ENCODE measurements around the gene EIF4G3.

Gene EIF4G3

DNA sequence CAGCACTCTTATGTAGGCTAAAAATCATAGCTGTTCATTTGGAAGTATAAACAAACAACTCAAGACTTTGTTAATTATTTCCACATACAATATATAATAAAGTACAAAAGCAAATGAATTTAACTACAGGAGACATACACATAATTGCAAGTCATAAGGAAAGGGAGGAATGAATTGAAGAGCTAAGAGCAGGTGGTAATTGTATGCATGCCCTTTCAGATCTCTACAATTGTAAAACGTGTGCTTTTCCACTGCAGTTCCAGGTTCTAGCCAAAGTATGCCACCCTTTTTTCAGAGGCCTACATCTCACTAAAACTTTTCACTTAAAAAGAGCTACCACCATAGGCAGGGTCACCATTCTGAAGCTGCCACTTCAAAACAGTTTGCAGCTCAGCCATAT is 346.8 kb downstream of the EIF4G3 start:
- no peak overlapping the region for H3K4me3 ChIP-seq
- TF ChIP-seq, protein P1, sequence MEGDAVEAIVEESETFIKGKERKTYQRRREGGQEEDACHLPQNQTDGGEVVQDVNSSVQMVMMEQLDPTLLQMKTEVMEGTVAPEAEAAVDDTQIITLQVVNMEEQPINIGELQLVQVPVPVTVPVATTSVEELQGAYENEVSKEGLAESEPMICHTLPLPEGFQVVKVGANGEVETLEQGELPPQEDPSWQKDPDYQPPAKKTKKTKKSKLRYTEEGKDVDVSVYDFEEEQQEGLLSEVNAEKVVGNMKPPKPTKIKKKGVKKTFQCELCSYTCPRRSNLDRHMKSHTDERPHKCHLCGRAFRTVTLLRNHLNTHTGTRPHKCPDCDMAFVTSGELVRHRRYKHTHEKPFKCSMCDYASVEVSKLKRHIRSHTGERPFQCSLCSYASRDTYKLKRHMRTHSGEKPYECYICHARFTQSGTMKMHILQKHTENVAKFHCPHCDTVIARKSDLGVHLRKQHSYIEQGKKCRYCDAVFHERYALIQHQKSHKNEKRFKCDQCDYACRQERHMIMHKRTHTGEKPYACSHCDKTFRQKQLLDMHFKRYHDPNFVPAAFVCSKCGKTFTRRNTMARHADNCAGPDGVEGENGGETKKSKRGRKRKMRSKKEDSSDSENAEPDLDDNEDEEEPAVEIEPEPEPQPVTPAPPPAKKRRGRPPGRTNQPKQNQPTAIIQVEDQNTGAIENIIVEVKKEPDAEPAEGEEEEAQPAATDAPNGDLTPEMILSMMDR (IDR thresholded peaks at IDR 0.05): no peak
- DNase-seq (ENCODE audit: low spot score): no peak
- no peak overlapping the region for H3K27ac ChIP-seq

DNA sequence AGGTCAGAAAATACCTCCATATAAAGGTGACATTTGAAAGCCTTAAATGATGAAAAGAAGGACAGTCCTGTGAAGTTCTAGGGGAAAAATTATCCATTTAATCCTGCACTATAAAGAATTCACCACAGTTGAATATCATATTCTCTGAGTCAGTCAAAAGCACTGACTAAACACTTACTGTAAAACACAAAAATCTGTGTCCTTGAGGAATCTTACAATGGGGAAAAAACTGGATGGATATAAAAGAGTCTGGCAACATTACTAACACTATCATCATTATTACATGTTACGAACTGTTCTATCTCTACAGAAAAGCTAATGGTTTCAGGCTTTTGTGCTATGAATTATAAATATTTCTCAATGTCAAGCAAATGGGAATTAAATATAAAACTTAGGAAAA is 347.2 kb downstream of the EIF4G3 start:
- no peak overlapping the region for H3K27ac ChIP-seq
- no peak overlapping the region for H3K4me3 ChIP-seq
- DNase-seq (ENCODE audit: low spot score): no peak
- TF ChIP-seq, protein P1 (IDR thresholded peaks at IDR 0.05): no peak

DNA sequence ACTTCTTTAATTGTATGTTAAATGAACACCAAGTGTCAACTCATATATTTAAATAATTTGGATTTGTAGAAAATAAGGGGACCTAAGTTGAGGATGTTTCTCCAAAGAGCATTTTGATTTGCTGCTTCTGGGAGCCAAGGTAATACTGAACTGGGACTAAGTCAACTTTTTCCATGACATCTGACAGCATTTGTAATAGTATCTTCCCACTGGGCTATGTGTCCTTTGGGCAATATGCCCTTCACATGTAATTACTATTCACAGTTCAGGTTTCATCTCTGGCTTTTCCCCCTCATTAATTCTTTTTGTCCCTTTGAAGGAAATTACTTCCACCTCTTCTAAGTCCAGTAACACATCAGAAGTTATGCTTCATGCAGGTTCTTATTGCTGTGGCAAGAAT is 352.9 kb downstream of the EIF4G3 start:
- Histone ChIP-seq H3K4me3 (no peak overlapping the region), H3K27ac (no peak overlapping the region)
- TF ChIP-seq, protein P1 (IDR thresholded peaks at IDR 0.05): no peak
- no peak for DNase-seq (ENCODE audit: low spot score)

DNA sequence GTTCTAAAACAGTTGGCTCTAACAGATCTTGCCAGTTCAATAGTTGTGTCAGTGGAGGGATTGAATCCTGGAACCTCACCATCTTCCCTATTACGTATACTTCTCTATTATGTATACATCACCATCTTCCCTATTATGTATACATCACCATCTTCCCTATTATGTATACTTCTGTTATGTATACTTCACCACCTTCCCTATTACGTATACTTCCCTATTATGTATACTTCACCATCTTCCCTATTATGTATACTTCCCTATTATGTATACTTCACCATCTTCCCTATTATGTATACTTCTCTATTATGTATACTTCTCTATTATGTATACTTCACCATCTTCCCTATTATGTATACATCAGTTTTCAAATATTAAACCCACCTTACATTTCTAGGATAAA is 355.2 kb downstream of the EIF4G3 start:
- H3K4me3 ChIP-seq: no peak overlapping the region
- H3K27ac ChIP-seq: no peak overlapping the region
- DNase-seq (ENCODE audit: low spot score): no peak
- TF ChIP-seq, protein P1 (IDR thresholded peaks at IDR 0.05): no peak

DNA sequence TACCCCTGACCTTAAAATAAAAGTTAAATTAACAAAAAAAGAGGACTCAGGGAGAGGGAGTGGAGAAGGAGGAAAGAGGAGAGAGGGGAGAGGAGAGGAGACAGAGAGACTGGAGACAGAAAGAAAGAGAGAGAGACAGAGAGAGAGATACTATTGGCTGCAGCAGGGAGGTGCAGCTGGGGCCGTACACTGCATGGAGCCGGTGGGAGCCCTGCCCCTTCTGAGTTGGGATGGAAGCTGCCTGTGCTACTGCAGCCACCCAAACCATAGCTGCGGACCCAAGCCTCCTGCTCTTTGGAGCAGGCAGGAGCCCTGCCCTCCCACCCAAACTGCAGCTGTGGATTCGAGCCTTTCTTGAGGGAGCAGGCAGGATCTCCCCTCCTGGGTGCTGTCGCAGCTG is 356.9 kb downstream of the EIF4G3 start:
- no peak overlapping the region for H3K27ac ChIP-seq
- H3K4me3 ChIP-seq: no peak overlapping the region
- DNase-seq (ENCODE audit: low spot score): no peak
- TF ChIP-seq, protein P1 (IDR thresholded peaks at IDR 0.05): no peak

DNA sequence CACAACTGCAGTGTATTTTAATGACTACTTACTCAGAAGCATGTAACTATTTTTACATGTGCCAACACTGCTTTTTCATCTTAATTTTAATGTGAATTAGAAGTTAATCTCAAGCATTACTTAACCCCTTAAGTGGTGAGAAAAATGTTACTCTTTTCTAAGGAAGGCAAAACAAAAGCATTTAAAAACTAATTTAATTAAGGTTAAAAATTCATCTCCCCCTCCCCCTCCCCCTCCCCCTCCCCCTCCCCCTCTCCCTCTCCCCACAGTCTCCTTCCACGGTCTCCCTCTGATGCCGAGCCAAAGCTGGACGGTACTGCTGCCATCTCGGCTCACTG is 362.2 kb downstream of the EIF4G3 start:
- H3K4me3 ChIP-seq: no peak overlapping the region
- TF ChIP-seq, protein P1 (IDR thresholded peaks at IDR 0.05): no peak
- H3K27ac ChIP-seq: no peak overlapping the region
- no peak for DNase-seq (ENCODE audit: low spot score)

DNA sequence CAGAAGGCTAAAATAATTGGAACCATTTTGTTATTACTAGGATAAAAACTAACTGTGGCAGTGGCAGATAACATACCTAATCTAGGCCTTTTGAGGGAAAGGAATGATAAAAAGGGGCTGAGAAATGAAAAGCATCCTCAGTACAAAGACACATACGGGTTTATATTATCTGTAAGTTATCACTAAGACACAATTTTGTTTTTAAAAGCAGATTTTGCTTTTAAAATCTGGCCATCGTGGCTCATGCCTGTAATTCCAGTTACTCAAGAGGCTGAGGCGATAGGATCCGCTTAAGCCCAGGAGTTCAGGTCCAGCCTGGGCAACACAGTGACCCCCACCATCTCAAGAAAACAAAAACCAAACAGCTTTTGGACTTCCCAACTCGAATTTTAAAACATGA is 364.8 kb downstream of the EIF4G3 start:
- no peak overlapping the region for H3K4me3 ChIP-seq
- DNase-seq (ENCODE audit: low spot score): no peak
- TF ChIP-seq, protein P1 (IDR thresholded peaks at IDR 0.05): no peak
- H3K27ac ChIP-seq: no peak overlapping the region
